GM18867 (cell line): Measurements from ENCODE around the gene COX7C.
"Not testable (repeated sequence)": the region's sequence is repeated elsewhere in the genome, so short reads cannot be mapped to it uniquely, and the experiment has no call there.

Experiments
- ATAC-seq: cut with Tn5 transposase; IDR thresholded peaks from one replicate; pipeline ENCODE4 v1.9.1; 2021; ENCODE audit warnings: mild to moderate bottlenecking, moderate library complexity; ENCODE audit not compliant: unreplicated experiment

Gene COX7C, protein sequence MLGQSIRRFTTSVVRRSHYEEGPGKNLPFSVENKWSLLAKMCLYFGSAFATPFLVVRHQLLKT

DNA sequence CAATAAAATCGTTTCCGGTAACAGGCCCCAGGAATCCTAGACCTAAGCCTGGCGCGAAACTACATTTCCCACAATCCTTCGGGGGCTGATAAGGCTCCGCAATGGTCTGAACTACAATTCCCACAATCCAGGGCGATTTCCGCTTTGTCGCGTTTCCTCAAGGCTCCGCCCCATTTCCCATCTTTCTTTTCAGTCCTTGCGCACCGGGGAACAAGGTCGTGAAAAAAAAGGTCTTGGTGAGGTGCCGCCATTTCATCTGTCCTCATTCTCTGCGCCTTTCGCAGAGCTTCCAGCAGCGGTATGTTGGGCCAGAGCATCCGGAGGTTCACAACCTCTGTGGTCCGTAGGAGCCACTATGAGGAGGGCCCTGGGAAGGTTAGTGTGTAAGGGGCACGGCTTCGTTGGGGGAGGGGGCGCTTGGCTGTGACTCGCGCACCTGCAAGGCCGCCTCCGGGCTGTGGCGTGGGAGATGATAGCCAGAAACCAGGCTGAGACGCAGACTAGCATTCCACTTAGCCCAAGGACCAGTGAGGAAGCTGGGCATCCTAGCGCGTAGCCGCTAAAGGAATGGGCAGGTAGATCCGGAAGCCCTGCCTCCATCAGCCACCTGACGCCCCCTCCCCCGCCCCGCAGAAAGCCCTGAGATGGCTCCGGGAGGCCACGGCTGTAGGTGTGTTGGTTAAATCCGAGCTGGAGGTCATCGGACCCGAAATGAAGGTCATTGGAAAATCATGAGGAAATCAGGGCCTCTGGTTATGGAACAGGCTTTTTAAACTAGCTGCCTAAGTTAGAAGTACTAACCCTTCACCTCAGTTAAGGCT lies at the start of gene COX7C:
TSS of gene COX7C (plus strand) at position 186 of the 821 bp plus-strand sequence. CDS start at position 301, 115 bp downstream.
- peak; percentile 98 for ATAC-seq

DNA sequence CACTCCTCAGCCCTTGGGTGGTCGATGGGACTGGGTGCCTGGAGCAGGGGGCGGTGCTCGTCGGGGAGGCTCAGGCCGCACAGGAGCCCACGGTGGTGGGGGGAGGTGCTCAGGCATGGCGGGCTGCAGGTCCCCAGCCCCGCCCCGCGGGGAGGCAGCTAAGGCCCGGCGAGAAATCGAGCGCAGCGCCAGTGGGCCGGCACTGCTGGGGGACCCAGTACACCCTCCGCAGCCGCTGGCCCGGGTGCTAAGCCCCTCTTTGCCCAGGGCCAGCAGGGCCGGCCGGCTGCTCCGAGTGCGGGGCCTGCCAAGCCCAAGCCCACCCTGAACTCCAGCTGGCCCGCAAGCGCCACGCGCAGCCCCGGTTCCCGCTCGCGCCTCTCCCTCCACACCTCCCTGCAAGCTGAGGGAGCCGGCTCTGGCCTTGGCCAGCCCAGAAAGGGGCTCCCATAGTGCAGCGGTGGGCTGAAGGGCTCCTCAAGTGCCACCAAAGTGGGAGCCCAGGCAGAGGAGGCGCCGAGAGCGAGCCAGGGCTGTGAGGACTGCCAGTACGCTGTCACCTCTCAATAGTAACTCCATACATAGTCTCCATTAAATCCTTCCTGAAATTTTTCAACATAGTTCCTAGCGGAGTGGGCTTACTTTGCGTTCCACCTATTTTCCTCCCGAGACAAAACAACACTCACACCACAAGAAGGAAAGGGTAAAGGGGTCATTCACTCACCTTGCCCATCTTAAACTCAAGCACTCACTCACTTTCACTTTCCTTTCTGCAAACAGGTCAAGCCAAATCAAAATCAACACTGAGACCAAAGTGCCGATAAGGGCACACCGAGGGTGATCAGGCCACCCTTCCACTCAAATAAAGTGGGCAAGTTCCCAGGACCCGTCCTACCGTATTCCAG lies 48.0 kb upstream of the COX7C start:
- ATAC-seq: not testable (repeated sequence)

- ATAC-seq: no peak
Observed at GRCh38 chr5:86570427-86571083, 47.2 kb upstream of the COX7C start.

GRCh38 chr5:86571109-86571508 lies 46.6 kb upstream of the COX7C start:
- not testable (repeated sequence) for ATAC-seq

DNA sequence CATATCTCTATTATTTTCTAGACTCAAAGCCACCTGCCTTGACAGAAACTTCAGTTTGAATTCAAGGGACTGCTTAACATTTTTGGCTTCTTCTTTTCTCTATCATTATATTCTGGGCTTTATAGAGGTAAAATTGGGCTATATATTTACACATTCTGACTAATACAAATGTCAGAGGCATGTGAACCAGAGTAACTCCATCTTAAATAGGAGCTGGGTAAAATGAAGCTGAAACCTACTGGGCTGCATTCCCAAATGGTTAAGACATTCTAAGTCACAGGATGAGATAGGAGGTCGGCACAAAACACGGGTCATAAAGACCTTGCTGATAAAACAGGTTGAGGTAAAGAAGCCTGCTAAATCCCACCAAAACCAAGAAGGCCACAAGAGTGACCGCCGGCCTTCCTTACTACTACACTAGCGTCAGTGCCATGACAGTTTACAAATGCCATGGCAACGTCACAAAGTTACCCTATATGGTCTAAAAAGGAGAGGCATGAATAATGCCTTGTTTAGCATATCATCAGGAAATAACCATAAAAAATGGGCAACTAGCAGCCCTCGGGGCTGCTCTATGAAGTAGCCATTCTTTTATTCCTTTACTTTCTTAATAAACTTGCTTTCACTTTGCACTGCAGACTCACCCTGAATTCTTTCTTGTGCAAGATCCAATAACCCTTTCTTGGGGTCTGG lies 44.8 kb upstream of the COX7C start:
- ATAC-seq: no peak

DNA sequence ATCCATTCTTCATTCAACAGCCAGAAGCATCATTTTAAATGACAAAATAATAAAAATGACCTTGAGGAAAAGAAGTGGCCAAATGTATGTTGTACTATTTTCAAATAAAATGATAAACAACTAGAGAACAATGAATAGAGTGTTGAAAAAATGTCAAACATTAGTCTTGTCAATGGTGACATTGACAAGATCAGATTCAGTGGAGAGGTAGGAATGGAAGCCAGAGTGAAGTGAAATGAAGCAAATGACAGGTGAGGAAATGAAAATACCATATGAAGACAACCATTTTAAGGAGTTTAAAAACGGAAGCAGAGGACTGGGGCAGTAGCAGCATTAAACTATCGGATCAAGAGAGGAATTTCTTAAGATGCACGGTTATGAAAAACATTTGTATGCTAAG lies 38.2 kb upstream of the COX7C start:
- ATAC-seq: no peak

GRCh38 chr5:86596476-86596875 lies 21.3 kb upstream of the COX7C start:
- no peak for ATAC-seq

DNA sequence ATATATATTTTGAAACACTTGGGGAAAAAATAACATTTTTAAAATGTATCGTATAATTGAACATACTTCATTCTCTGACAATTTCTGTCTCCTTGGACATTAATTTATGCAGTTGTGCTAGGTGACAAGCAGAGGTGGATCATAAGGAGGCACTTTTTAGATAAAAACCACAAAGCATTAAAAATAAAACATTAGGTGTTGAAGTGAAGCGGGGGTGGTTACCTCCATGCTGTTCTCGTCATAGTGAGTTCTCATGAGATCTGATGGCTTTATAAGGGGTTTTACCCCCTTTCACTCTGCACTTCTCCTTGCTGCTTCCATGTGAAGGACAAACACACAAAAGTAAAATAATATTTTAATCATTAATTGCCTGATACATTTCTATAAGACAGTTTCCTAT lies 11.9 kb upstream of the COX7C start:
- ATAC-seq: no peak

- ATAC-seq: no peak
Observed at GRCh38 chr5:86613455-86613854, 4.3 kb upstream of the COX7C start.

- ATAC-seq: no peak
Observed at GRCh38 chr5:86617309-86617755, 409 bp upstream of the COX7C start.

- no peak for ATAC-seq
Observed at GRCh38 chr5:86623785-86624483, 6.2 kb downstream of the COX7C start.

- ATAC-seq: peak; percentile 59
Observed at GRCh38 chr5:86625148-86625547, 7.4 kb downstream of the COX7C start.

GRCh38 chr5:86626149-86626548 lies 8.4 kb downstream of the COX7C start:
- ATAC-seq: no peak

- no peak for ATAC-seq
Observed at GRCh38 chr5:86631165-86631564, 13.4 kb downstream of the COX7C start.

- no peak for ATAC-seq
Observed at GRCh38 chr5:86640998-86641397, 23.3 kb downstream of the COX7C start.

DNA sequence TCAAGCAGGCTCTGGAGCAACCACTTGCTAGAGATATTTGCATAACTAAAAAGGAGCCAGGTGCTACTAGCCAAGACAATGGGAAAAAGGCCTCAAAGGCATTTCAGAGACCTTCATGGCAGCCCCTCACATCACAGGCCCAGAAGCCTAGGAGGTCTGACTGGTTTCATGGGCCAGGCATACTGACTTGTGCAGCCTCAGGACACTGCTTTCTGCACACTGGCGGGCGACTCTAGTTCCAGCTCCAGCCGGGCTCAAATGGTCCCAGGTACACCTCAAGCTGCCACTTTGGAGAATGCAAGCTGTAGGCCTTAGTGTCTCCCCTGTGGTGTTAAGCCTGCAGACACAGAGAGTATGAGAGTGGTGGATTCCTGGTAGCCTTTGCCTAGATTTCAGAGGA lies 27.1 kb downstream of the COX7C start:
- no peak for ATAC-seq

- ATAC-seq: no peak
Observed at GRCh38 chr5:86645885-86646284, 28.1 kb downstream of the COX7C start.

GRCh38 chr5:86646671-86647070 lies 28.9 kb downstream of the COX7C start:
- ATAC-seq: no peak

DNA sequence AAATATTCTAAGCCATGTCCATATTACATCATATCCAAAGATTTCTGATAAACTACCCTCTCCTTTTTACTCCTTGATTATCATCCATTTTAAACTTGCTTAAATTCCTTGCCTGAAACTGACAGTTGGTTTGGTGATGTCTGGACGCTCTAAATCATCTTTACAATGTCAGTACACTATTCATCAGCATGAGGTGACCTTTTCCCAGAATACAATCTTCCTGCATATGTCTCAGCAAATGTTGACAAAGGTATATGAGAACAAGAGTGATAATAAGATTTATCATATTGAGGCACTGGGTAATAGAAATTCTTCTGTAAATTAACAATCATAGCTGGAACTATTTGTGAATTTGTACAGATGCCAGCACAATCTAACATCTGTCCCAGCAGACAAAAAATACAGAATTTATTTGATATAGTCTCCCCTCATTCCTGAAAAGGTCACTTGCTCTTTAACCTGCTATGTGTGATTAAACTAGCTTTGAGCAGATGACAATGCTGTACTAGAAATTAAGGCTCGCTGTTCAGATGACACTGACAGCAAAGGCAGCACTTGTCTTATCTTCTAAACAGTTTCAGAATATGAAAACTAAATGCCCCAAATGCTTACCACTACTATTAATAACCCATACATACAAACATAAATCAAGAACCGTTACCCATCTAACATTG lies 32.2 kb downstream of the COX7C start:
- no peak for ATAC-seq
